ENCODE measurements around the gene GRM3. TPM values are rescaled to one million over a fixed set of nuclear protein-coding genes. Genes with fewer than 3 reads are reported as not detected.

GRM3 gene
- total RNA-seq, 2 experiments from 2014 or later: not detected

DNA sequence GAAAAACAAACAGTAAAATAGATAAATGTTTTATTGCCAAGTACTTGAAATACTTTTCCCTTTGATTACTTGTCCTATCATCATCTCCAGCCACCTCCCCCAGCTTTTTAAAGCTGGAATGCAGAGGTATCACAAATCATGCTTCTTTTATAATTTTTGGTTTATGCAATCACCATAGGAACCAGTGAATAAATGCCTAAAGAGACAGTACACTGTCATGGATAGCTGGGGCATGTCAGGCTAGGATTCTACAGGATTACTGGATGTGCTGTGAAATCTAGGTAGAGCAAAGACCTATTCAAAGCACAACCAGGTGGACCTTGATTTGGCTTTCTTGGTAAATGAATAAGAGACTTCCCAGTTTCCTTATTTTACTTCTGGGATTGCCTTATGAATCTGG, 257.2 kb downstream of the GRM3 start:
- POLR2A ChIA-PET: interaction anchor here (0.5 to 1.4 kb wide), 2 partner anchors 10 to 363 kb away, joined by 3 read pairs; no protein-coding TSS in a partner anchor
- H3K4me1 ChIP-seq (ENCODE audit: insufficient read depth, low read length, poor library complexity, severe bottlenecking): no peaks in the 10 kb centered on the region
- no peaks in the 10 kb centered on the region for H4K20me1 ChIP-seq (ENCODE audit: insufficient read depth, low read length)
- H2AFZ ChIP-seq (ENCODE audit: low read length): no peak overlapping the region
- no peaks in the 10 kb centered on the region for H3K9me3 ChIP-seq (ENCODE audit: low read length)
- no peaks in the 10 kb centered on the region for H3K79me2 ChIP-seq (ENCODE audit: insufficient read depth, low read depth, low read length)
- H3K4me2 ChIP-seq (ENCODE audit: low read length): no peak overlapping the region
- DNase-seq (ENCODE audit: low spot score): no peak
- no peaks in the 10 kb centered on the region for H3K36me3 ChIP-seq (ENCODE audit: insufficient read depth, low read length)
- intact Hi-C loops (cut with micrococcal nuclease; ENCODE audit: unreplicated experiment): loop anchor here (10.0 kb wide), 1 partner anchor 286 kb away; no protein-coding TSS in a partner anchor
- H3K9me2 ChIP-seq (ENCODE audit: insufficient read depth, low read length): no peaks in the 10 kb centered on the region
- H3K4me3 ChIP-seq (ENCODE audit: low read depth, low read length, poor library complexity, severe bottlenecking): no peak overlapping the region
- no peak overlapping the region for H3K27ac ChIP-seq (ENCODE audit: low read depth, low read length, poor library complexity, severe bottlenecking)
- no TSS peak for BruUV-seq (replicated peaks)
- TF ChIP-seq, protein P1, sequence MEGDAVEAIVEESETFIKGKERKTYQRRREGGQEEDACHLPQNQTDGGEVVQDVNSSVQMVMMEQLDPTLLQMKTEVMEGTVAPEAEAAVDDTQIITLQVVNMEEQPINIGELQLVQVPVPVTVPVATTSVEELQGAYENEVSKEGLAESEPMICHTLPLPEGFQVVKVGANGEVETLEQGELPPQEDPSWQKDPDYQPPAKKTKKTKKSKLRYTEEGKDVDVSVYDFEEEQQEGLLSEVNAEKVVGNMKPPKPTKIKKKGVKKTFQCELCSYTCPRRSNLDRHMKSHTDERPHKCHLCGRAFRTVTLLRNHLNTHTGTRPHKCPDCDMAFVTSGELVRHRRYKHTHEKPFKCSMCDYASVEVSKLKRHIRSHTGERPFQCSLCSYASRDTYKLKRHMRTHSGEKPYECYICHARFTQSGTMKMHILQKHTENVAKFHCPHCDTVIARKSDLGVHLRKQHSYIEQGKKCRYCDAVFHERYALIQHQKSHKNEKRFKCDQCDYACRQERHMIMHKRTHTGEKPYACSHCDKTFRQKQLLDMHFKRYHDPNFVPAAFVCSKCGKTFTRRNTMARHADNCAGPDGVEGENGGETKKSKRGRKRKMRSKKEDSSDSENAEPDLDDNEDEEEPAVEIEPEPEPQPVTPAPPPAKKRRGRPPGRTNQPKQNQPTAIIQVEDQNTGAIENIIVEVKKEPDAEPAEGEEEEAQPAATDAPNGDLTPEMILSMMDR (conservative IDR thresholded peaks at IDR 0.05; ENCODE audit: low read length): no peak
- TF ChIP-seq EZH2phosphoT487 (IDR thresholded peaks at IDR 0.05; ENCODE audit: borderline replicate concordance, low read depth, low read length): no peak
- CTCF ChIA-PET (ENCODE audit: unreplicated experiment): no interaction called here

DNA sequence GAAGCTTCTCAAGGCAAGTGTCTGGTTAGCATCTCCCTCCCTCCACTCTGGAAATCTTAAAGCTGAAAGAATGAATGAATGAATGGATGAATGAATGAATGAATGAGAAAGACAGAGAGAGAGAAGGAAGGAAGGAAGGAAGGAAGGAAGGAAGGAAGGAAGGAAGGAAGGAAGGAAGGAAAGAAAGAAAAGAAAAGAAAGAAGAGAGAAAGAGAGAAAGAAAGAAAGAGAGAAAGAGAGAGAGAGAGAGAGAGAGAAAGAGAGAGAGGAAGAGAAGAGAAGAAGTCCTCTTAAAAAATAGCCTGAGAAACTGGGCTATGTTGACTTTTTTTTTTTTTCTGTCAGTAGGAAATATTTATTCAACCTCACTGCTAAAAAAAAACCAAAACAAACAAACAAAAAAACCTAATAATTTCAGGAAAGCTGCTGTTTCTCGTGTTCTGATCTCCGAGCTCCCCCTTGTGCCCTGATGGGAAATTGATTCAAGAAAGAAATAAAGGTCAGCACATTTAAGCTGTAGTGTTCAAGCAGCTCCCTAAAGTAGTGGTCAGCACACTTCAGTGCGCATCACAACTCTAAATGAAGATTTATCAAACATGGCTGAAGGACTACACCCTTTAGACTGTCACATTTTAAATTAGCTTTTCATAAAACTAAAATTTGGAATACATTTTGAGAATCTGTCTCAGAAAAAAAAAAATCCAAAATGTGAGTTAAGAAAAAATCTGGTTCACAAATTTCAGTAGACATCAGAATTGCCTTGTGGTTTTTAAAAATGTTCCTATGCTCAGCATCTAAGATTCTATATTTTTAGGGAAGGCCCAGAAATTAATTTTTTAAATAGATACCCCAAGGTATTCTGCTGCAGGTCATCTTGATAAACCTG, 261.5 kb downstream of the GRM3 start:
- Histone ChIP-seq H3K79me2 (ENCODE audit: insufficient read depth, low read depth, low read length) (no peaks in the 10 kb centered on the region), H3K9me2 (ENCODE audit: insufficient read depth, low read length) (no peaks in the 10 kb centered on the region), H3K36me3 (ENCODE audit: insufficient read depth, low read length) (no peaks in the 10 kb centered on the region), H3K4me1 (ENCODE audit: insufficient read depth, low read length, poor library complexity, severe bottlenecking) (no peaks in the 10 kb centered on the region), H3K4me3 (ENCODE audit: low read depth, low read length, poor library complexity, severe bottlenecking) (no peak overlapping the region), H3K4me2 (ENCODE audit: low read length) (no peak overlapping the region), H2AFZ (ENCODE audit: low read length) (no peak overlapping the region), H4K20me1 (ENCODE audit: insufficient read depth, low read length) (no peaks in the 10 kb centered on the region), H3K27ac (ENCODE audit: low read depth, low read length, poor library complexity, severe bottlenecking) (no peak overlapping the region), H3K9me3 (ENCODE audit: low read length) (no peaks in the 10 kb centered on the region)
- no TSS peak for BruUV-seq (replicated peaks)
- intact Hi-C loops (cut with micrococcal nuclease; ENCODE audit: unreplicated experiment): loop anchor here (5.0 to 10.0 kb wide), 3 partner anchors 290 to 1008 kb away; no protein-coding TSS in a partner anchor
- ChIA-PET POLR2A (interaction anchor here (0.6 to 0.7 kb wide), 5 partner anchors 13 to 423 kb away, joined by 3 to 5 read pairs (median 4); no protein-coding TSS in a partner anchor), CTCF (ENCODE audit: unreplicated experiment) (no interaction called here)
- peak; percentile 13 for DNase-seq (ENCODE audit: low spot score)
- no peak for TF ChIP-seq EZH2phosphoT487 (IDR thresholded peaks at IDR 0.05; ENCODE audit: borderline replicate concordance, low read depth, low read length)
- TF ChIP-seq, protein P1 (conservative IDR thresholded peaks at IDR 0.05; ENCODE audit: low read length): peak; percentile 81

Measured in OCI-LY7 (cell line).